Nephron progenitor cell (in vitro differentiated cells): Measurements from ENCODE around the gene NUBP1.

ENCODE experiments used
- DNase-seq: peaks from one replicate; pipeline ENCODE4 v3.0.0; 2021
- H3K27ac Mint-ChIP-seq: 2 replicates; pipeline ENCODE4 v1.8.0; 2021; ENCODE audit warnings: mild to moderate bottlenecking, moderate library complexity, mixed read lengths
- H3K27me3 Mint-ChIP-seq: 2 replicates; pipeline ENCODE4 v1.8.0; 2021; ENCODE audit warnings: mild to moderate bottlenecking, low read depth, mixed read lengths; ENCODE audit not compliant: poor library complexity
- H3K36me3 Mint-ChIP-seq: 2 replicates; pipeline ENCODE4 v1.8.0; 2021; ENCODE audit warnings: low read depth, mixed read lengths
- H3K4me1 Mint-ChIP-seq: 2 replicates; pipeline ENCODE4 v1.8.0; 2021; ENCODE audit warnings: mixed read lengths
- H3K4me3 Mint-ChIP-seq: 2 replicates; pipeline ENCODE4 v1.8.0; 2021; ENCODE audit warnings: mild to moderate bottlenecking, moderate library complexity, mixed read lengths
- H3K9me3 Mint-ChIP-seq: 2 replicates; pipeline ENCODE4 v1.8.0; 2021; ENCODE audit warnings: mild to moderate bottlenecking, moderate library complexity, mixed read lengths
- CTCF ChIP-seq: fragments of 200-600 bp; sonication (generic); IDR thresholded peaks from 2 replicates; pipeline ENCODE4 v1.5.0; 2021; ENCODE audit warnings: antibody characterized with exemption

The NUBP1 gene

GRCh38 chr16:10728003-10728887, 15.4 kb upstream of the NUBP1 start:
- H3K4me1 Mint-ChIP-seq: no peaks in the 10 kb centered on the region
- DNase-seq: no peak

GRCh38 chr16:10729104-10730048, 14.3 kb upstream of the NUBP1 start:
- H3K4me1 Mint-ChIP-seq: no peaks in the 10 kb centered on the region
- H3K36me3 Mint-ChIP-seq: peaks cover 5% of the 10 kb centered on the region
- peaks cover 2% of the 10 kb centered on the region for H3K27me3 Mint-ChIP-seq
- H3K27ac Mint-ChIP-seq: peak overlapping the region; percentile 62
- no peak for DNase-seq
- peaks cover 5% of the 10 kb centered on the region for H3K9me3 Mint-ChIP-seq
- no peak overlapping the region for H3K4me3 Mint-ChIP-seq
- TF ChIP-seq CTCF: no peak

More at GRCh38 chr16:10728003-10728887, 15.4 kb upstream of the NUBP1 start:
- TF ChIP-seq CTCF: no peak
- Mint-ChIP-seq H3K27ac (no peak overlapping the region), H3K27me3 (peaks cover 2% of the 10 kb centered on the region), H3K9me3 (peaks cover 3% of the 10 kb centered on the region), H3K4me3 (no peak overlapping the region), H3K36me3 (peaks cover 2% of the 10 kb centered on the region)

- DNase-seq: no peak
- Mint-ChIP-seq H3K4me3 (no peak overlapping the region), H3K9me3 (peaks cover 5% of the 10 kb centered on the region), H3K4me1 (peaks cover under 1% of the 10 kb centered on the region), H3K27ac (peak overlapping the region; percentile 64), H3K36me3 (peaks cover 5% of the 10 kb centered on the region), H3K27me3 (peaks cover 2% of the 10 kb centered on the region)
- TF ChIP-seq CTCF: no peak
Measured at GRCh38 chr16:10731790-10732189, 11.9 kb upstream of the NUBP1 start.

- H3K4me1 Mint-ChIP-seq: peaks cover 48% of the 10 kb centered on the region
- H3K9me3 Mint-ChIP-seq: peaks cover 5% of the 10 kb centered on the region
- peak; percentile 90 for TF ChIP-seq CTCF
- DNase-seq: peak; percentile 69
- no peak overlapping the region for H3K4me3 Mint-ChIP-seq
- peaks cover 5% of the 10 kb centered on the region for H3K36me3 Mint-ChIP-seq
- peaks cover 6% of the 10 kb centered on the region for H3K27me3 Mint-ChIP-seq
- H3K27ac Mint-ChIP-seq: no peak overlapping the region
Measured at GRCh38 chr16:10737068-10737625, 6.5 kb upstream of the NUBP1 start.

- peaks cover 60% of the 10 kb centered on the region for H3K4me1 Mint-ChIP-seq
- no peak overlapping the region for H3K4me3 Mint-ChIP-seq
- H3K27ac Mint-ChIP-seq: peak overlapping the region; percentile 52
- H3K27me3 Mint-ChIP-seq: peaks cover 6% of the 10 kb centered on the region
- DNase-seq: no peak
- no peak for TF ChIP-seq CTCF
- H3K36me3 Mint-ChIP-seq: peaks cover 1% of the 10 kb centered on the region
- peaks cover under 1% of the 10 kb centered on the region for H3K9me3 Mint-ChIP-seq
Measured at GRCh38 chr16:10738231-10739077, 5.2 kb upstream of the NUBP1 start.
